Amygdala (tissue), 56 donors: Measurements from ENCODE around the gene AXIN2.

Source experiments
- DNase-seq, 56 donors: peaks; one replicate each; lab custom pipeline; 2025; lab: John Stamatoyannopoulos, UW

Gene AXIN2

GRCh38 chr17:65556014-65556909 lies 5.2 kb downstream of the AXIN2 start:
- peak in 43 of 56 donors; percentile 19 to 82 (median 48) for DNase-seq

GRCh38 chr17:65554553-65555223 lies 6.8 kb downstream of the AXIN2 start:
- DNase-seq: peak in 6 of 56 donors; percentile 7 to 42 (median 26)

GRCh38 chr17:65553646-65554552 lies 7.5 kb downstream of the AXIN2 start:
- peak in 1 of 56 donors; percentile 42 for DNase-seq

DNA sequence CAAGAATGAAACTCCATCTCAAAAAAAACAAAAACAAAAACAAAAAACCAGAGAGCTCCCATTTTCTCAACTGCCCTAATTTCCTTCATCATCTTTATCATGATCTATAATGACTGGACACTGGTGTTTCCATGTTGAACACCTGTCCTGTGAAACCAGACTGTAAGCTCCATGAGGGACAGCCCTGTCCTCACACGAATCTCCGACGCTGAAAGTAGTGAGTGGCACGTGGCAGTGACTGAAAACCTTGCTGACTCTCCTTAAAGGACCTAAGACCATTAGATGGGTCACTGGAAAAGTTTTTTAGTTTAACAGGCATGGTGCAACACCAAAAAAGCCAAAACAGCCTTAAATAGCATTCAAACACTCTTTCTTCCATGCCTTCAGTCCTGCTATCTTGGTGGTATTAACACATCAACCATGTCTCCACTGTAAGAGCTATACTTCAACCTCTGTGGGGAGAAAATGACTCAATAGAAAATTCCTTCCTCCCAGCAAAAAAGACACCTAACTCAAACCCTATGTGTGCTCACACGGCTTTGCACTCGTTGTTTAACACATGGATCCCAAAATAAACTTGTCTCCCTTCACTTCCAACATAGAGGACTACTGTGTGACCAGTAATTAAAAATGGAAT lies 8.3 kb downstream of the AXIN2 start:
- no peak for DNase-seq

DNA sequence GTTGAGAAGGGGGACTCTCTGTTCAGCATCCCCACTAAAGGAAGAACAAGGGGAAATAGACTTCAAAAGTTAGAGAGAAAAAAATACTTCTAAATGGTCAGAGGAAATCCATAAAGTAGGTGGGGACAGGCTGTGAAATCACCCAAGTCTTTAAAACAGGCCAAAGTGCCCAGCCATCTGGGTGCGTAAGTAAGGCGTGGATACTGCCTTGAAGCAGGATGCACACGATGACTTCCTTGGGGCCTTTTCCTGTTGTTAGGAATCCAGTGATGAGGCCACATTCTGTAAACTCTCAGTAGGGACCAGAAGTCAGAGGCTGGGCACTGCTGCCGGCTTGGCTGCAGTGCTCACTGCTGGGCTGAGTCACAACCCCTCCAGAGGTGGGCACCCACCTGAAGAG lies 9.2 kb downstream of the AXIN2 start:
- DNase-seq: no peak

- no peak for DNase-seq
Observed at GRCh38 chr17:65551267-65552040, 10.0 kb downstream of the AXIN2 start.

DNA sequence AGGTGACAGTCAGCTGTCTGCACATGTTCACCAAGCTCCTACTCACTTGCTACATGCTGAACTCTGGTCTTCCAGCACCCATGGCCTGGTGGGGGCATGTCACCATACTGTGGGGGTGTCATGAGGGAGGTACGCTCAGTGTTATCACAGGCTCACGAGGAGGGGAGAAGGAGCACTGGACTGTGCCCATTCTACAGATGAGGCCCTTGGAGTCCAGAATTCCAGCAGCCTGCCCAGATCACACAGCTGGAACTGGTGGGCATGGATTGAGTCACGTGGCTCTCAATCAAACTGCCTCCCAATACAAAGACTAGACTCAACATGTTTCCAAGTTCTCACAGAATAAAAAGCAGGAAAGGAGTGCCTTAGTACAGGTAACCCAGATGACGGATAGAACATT lies 10.7 kb downstream of the AXIN2 start:
- DNase-seq: no peak

DNA sequence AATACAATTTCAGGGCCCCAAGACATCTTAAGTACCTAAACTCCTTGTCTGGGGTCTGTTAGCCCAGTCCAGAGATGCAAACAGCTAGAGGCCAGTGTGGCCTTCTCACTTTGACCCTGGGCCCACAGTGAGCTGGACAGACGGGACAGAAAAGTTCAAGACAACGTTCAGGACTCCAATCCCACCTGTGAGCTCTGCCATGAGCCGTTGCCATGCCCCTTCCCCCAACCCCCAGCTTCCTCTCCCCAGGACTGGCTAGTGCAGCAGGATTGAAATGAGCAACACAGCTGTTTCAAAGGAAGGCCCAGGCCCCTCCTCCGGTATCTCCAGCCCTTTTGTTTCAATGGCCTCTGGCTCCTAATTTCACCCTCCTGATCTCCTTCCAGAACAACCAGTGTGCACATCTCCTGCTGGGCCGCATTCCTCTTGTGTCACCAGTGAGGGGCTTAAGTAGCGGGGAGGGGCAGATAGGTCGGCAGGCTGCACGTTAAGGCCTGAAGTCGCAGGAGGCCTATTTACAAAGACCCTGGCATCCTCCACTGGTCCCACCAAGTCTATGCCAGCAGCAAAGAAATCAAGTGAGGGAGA lies 11.3 kb downstream of the AXIN2 start:
- DNase-seq: no peak

DNA sequence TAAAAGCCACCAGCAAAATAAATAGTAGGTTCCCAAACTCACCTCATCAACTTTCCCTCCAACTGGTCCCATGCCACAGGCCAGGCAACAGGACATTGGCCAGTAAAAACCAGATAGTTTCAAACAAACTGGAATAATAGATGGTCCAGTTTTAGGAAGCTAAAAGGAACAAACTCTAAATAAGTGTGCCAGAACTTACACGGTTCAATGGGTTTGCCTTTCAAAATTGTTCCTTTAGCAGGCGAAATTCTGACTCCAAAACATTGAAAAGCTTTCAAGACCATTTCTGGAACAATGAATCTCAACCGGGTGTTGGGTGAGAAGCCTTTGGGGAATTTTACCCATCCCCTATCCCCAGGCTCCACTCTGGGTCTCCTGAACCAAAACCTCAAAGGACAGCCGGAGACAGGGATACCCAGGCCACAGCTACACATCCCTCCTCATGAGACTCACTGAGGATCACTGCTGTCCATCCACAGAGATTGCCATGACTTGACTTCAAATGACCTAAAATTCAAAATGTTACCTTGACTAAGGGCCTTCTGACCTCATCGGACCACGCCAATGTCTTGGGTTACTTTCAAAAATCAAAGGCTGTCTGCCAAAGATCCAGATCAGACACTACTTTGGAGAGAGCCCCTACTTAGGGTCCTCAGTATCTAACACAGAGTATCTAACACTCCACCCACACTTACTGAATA lies 13.0 kb downstream of the AXIN2 start:
- peak in 3 of 56 donors; percentile 7 to 25 (median 15) for DNase-seq

DNA sequence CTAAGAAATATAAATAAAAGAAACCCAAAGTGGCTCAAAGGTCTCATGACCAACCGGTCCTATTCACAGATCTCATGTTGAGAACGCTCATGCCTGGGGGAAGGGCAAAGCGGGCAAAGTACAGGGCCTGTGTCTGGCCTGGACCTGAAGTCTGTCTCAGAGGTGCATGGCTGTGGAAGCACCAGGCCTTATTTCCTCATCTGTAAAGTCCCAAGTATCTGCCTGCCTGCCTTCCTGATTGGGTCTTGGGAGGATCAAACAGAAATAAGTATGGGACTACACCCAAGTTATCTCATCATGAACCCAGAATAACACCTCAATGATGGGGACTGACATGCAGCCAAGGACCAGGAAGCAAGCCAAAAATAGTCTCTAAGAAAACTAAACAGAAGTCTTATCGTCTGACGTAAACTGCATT lies 14.2 kb downstream of the AXIN2 start:
- no peak for DNase-seq

GRCh38 chr17:65546579-65546978 lies 14.9 kb downstream of the AXIN2 start:
- no peak for DNase-seq

- peak in 7 of 56 donors; percentile 21 to 41 (median 29) for DNase-seq
Observed at GRCh38 chr17:65545705-65546523, 15.5 kb downstream of the AXIN2 start.

DNA sequence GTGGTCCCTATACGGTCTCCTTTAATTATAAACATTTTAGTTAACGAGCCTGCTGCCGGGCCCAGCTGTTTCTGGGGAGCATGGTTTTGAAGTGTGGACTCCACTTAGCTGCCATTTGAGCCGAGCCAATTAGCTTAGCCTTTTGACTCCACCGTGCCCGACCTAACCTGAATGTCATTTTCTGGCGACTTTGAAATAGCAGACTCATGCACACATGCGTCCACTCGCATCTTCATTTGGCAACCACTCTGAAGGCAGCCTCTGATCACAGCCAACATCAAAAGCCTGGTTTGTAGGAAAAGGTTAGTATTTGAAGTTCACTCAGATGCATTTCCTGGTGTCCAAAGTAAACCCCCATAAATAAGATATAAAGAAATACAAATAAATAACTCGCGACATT lies 16.8 kb downstream of the AXIN2 start:
- no peak for DNase-seq

GRCh38 chr17:65542610-65543009 lies 18.8 kb downstream of the AXIN2 start:
- no peak for DNase-seq

- no peak for DNase-seq
Observed at GRCh38 chr17:65542067-65542466, 19.4 kb downstream of the AXIN2 start.

- DNase-seq: no peak
Observed at GRCh38 chr17:65541453-65541852, 20.0 kb downstream of the AXIN2 start.

- no peak for DNase-seq
Observed at GRCh38 chr17:65539630-65540266, 21.7 kb downstream of the AXIN2 start.
